K562 (cell line): ENCODE data around the gene LDHAL6A. TPM values are rescaled to one million over a fixed set of nuclear protein-coding genes. Genes with fewer than 3 reads are reported as not detected.

Experiments
- ATAC-seq: fragments of 200-7000 bp; cut with Tn5 transposase; 3 replicates; pipeline ENCODE4 v1.9.1; 2020; ENCODE audit warnings: moderate library complexity
- BruUV-seq: library from RNA; stranded (reverse); fragments of 400-500 nt; replicated peaks from 2 replicates; lab custom pipeline; 2021; lab: Mats Ljungman, UMichigan
- CTCF ChIA-PET: fragments of 300-600 bp; formaldehyde crosslinking; extraction: SDS; loops from one replicate; lab custom pipeline; 2021; ENCODE audit warnings: low intra/inter-chr PET ratio; lab: Yijun Ruan, JAX
- POLR2A ChIA-PET: fragments of 300-600, 350-650 bp; sonication (Branson Sonifier 250); formaldehyde crosslinking; extraction: SDS; loops from one replicate; lab custom pipeline; 2021; ENCODE audit warnings: antibody characterized with exemption, inconsistent platforms; lab: Yijun Ruan, JAX
- DNase-seq, 4 experiments: peaks; one replicate each; pipeline versions ENCODE4 v3.0.0 to v3.0.0-alpha.2; 2011 to 2018; ENCODE audit warnings: low spot score in 3 of 4, mixed read lengths in 3 of 4; ENCODE audit errors: extremely low read depth in 1 of 4
- FAIRE-seq: peaks from 2 replicates; lab custom pipeline; 2011; peaks lifted over from hg19 to GRCh38; lab: Jason Lieb, UNC
- H2AFZ ChIP-seq: 2 replicates; pipeline ENCODE4 v1.6.0; 2011; ENCODE audit warnings: low read depth, low read length, control low read depth, inconsistent platforms
- H3K27ac ChIP-seq: fragments of 200-600 bp; 3 replicates; pipeline ENCODE4 v1.8.0; 2011; ENCODE audit warnings: low read depth, mild to moderate bottlenecking, control low read depth, inconsistent platforms, low read length, moderate library complexity, mixed read lengths; ENCODE audit errors: extremely low read depth
- H3K27me3 ChIP-seq, 2 experiments: fragments of 300-600 bp in 1 of 2; 2 replicates in 1 of 2; 3 replicates in 1 of 2; pipeline versions ENCODE4 v1.6.0 to v1.8.0; 2011; ENCODE audit warnings: inconsistent platforms in 2 of 2, low read length in 2 of 2, mild to moderate bottlenecking in 1 of 2, mixed read lengths in 1 of 2, moderate library complexity in 1 of 2; ENCODE audit not compliant: control insufficient read depth in 2 of 2, insufficient read depth in 2 of 2
- H3K36me3 ChIP-seq: fragments of 300-600 bp; 3 replicates; pipeline ENCODE4 v1.8.0; 2011; ENCODE audit warnings: mild to moderate bottlenecking, low read length, inconsistent platforms; ENCODE audit not compliant: control insufficient read depth, insufficient read depth
- H3K4me1 ChIP-seq, 2 experiments: fragments of 200-600 bp in 1 of 2; replicated peaks in 1 of 2; 2 replicates in 1 of 2; 3 replicates in 1 of 2; pipeline versions ENCODE4 v1.5.1 to v1.8.0; 2011; ENCODE audit warnings: inconsistent platforms in 2 of 2, low read length in 2 of 2, mild to moderate bottlenecking in 1 of 2, mixed read lengths in 1 of 2, moderate library complexity in 1 of 2; ENCODE audit not compliant: control insufficient read depth in 2 of 2, insufficient read depth in 2 of 2
- H3K4me2 ChIP-seq: 2 replicates; pipeline ENCODE4 v1.6.1; 2011; ENCODE audit warnings: low read length, control low read depth, inconsistent platforms, mixed read lengths; ENCODE audit not compliant: insufficient read depth
- H3K4me3 ChIP-seq: fragments of 200-600 bp; sonication (generic), shearing (Covaris generic); 2 replicates; pipeline ENCODE4 v1.5.1; 2016; ENCODE audit warnings: control low read depth, inconsistent platforms
- H3K79me2 ChIP-seq: fragments of 200-600 bp; 3 replicates; pipeline ENCODE4 v1.8.0; 2011; ENCODE audit warnings: low read length, inconsistent platforms; ENCODE audit not compliant: control insufficient read depth, insufficient read depth
- H3K9ac ChIP-seq, 2 experiments: 2 replicates each; pipeline versions ENCODE4 v1.6.0 to v1.6.1; 2011; ENCODE audit warnings: low read depth in 2 of 2, low read length in 2 of 2, control low read depth in 1 of 2, inconsistent platforms in 1 of 2, mild to moderate bottlenecking in 1 of 2, mixed read lengths in 1 of 2; ENCODE audit not compliant: insufficient read depth in 1 of 2
- H3K9me1 ChIP-seq: one replicate; pipeline ENCODE4 v1.6.0; 2011; ENCODE audit warnings: inconsistent platforms, mild to moderate bottlenecking, low read length, moderate library complexity; ENCODE audit not compliant: control insufficient read depth, insufficient read depth
- H3K9me3 ChIP-seq: replicated peaks from 2 replicates; pipeline ENCODE4 v1.5.1; 2011; ENCODE audit warnings: low read depth, low read length, inconsistent platforms; ENCODE audit not compliant: control insufficient read depth, insufficient read depth
- H4K20me1 ChIP-seq: replicated peaks from 2 replicates; pipeline ENCODE4 v1.6.1; 2011; ENCODE audit warnings: low read length, inconsistent platforms, mixed read lengths; ENCODE audit not compliant: control insufficient read depth, insufficient read depth
- C11orf30 ChIP-seq: fragments of 450-650 bp; IDR thresholded peaks from 2 replicates; pipeline ENCODE4 v1.6.1; 2016; ENCODE audit warnings: low read depth, mild to moderate bottlenecking
- ESRRA ChIP-seq: fragments of 450-650 bp; IDR thresholded peaks from 2 replicates; pipeline ENCODE4 v1.6.1; 2014; ENCODE audit warnings: low read depth, mild to moderate bottlenecking, moderate library complexity, borderline replicate concordance
- MAFF ChIP-seq: IDR thresholded peaks from 2 replicates; pipeline ENCODE4 v1.6.1; 2012; ENCODE audit warnings: low read length, improper control_type of control experiment
- MAFG ChIP-seq: fragments of 450-650 bp; conservative IDR thresholded peaks from 2 replicates; pipeline ENCODE4 v1.6.1; 2016; ENCODE audit warnings: missing genetic modification characterization, missing compliant biosample characterization
- MTA2 ChIP-seq: fragments of 450-650 bp; IDR thresholded peaks from 2 replicates; pipeline ENCODE4 v1.6.1; 2016; ENCODE audit warnings: low read depth
- ZBTB33 ChIP-seq: sonication (generic); formaldehyde crosslinking; IDR thresholded peaks from 2 replicates; pipeline ENCODE4 v1.8.1; 2023; ENCODE audit warnings: mild to moderate bottlenecking, missing genetic modification reagents
- ZNF316 ChIP-seq: fragments of 450-650 bp; IDR thresholded peaks from 2 replicates; pipeline ENCODE4 v1.6.1; 2016
- ZNF431 ChIP-seq: sonication (generic); formaldehyde crosslinking; IDR thresholded peaks from 2 replicates; pipeline ENCODE4 v1.8.0; 2022; ENCODE audit warnings: mild to moderate bottlenecking, missing genetic modification reagents
- WGBS: fragments of 100-300 bp; shearing (Covaris generic); methylation state at CpG from one replicate; pipeline ENCODE4 v1.1.6; 2016; ENCODE audit warnings: low coverage, mixed read lengths; ENCODE audit not compliant: insufficient coverage; ENCODE audit errors: missing lambda C conversion rate; 5-methylcytosine and 5-hydroxymethylcytosine counted together
- in situ Hi-C: fragments of 300-500 bp; cut with MboI; formaldehyde crosslinking; loops from 4 replicates; pipeline ENCODE4 v1.15.0; 2018; ENCODE audit warnings: inconsistent platforms, mixed read lengths
- intact Hi-C: fragments of 100-400 bp; cut with micrococcal nuclease; formaldehyde crosslinking; loops from 2 replicates; pipeline ENCODE4 v1.14.2; 2022
- polyA plus RNA-seq, 8 experiments: library from polyadenylated mRNA; depleted of rRNA in 4 of 8; stranded (reverse) in 5 of 8; unstranded in 3 of 8; fragments of >200 nt; fragmentation: Nextera tagmentation in 2 of 8; fragmentation: Illumina TruSeq in 1 of 8; extraction: Ambion mirVana in 2 of 8; extraction: Trizol in 1 of 8; gene quantifications; 2 replicates each; pipeline versions ENCODE4 v1.2.1 to v1.2.3, GENCODE V29; 2011 to 2014; ENCODE audit warnings: inconsistent platforms in 1 of 8, missing spikeins in 1 of 8
- total RNA-seq, 7 experiments: library from RNA; depleted of rRNA in 6 of 7; stranded (reverse); fragments of >200 nt in 6 of 7; fragmentation: Illumina TruSeq in 2 of 7; extraction: Trizol in 2 of 7; gene quantifications; 2 replicates each; pipeline versions ENCODE4 v1.2.1 to v1.2.3, GENCODE V29; 2011 to 2021; ENCODE audit warnings: low replicate concordance in 1 of 7

The LDHAL6A gene
- total and polyA plus RNA-seq, 9 of the 15 experiments (the other 6 are each of a cell fraction or from before 2014, with no cell fraction given), result 0.04 TPM; not detected in 8

- no peak overlapping the region for H2AFZ ChIP-seq
- intact Hi-C loops, result loop anchor here (10.0 kb wide), 1 partner anchor 305 kb away; no protein-coding TSS in a partner anchor
- no peaks in the 10 kb centered on the region for H4K20me1 ChIP-seq
- DNase-seq, result no peak
- no peaks in the 10 kb centered on the region for H3K9me3 ChIP-seq
- H3K27me3 ChIP-seq, result peaks cover 8 to 25% of the 10 kb centered on the region in 2 experiments; a peak in 3 of 5 replicates
- no peaks in the 10 kb centered on the region for H3K79me2 ChIP-seq
- H3K9ac ChIP-seq, result no peak overlapping the region
- ATAC-seq, result no peak
- CTCF ChIA-PET, result no interaction called here
- WGBS, result 3% methylated on average over 4 of the region's 4 CpGs
- H3K27ac ChIP-seq, result no peak overlapping the region
- no peaks in the 10 kb centered on the region for H3K9me1 ChIP-seq
- POLR2A ChIA-PET, result no interaction called here
- in situ Hi-C loops, result no loop called here
- no peak overlapping the region for H3K4me3 ChIP-seq
- H3K36me3 ChIP-seq, result no peaks in the 10 kb centered on the region
- no TSS peak for BruUV-seq
- H3K4me2 ChIP-seq, result no peak overlapping the region
- H3K4me1 ChIP-seq, result peaks cover 0 to 9% of the 10 kb centered on the region in 2 experiments; a peak in 1 of 5 replicates
- FAIRE-seq, result no peak
- TF ChIP-seq ZBTB33 (CRISPR knock-in tag) (no peak), MAFG (tag) (peak; percentile 33; the same call in 1 of the 2 replicates), ZNF431 (no peak), MAFF (peak; percentile 38; the same call in 1 of the 2 replicates), ESRRA (no peak), ZNF316 (peak; percentile 81), C11orf30 (peak; percentile 69), MTA2 (no peak)
Measured at GRCh38 chr11:18459634-18460033, 4.0 kb downstream of the LDHAL6A start.
